ENCODE results near the gene PRRX1.

Gene PRRX1

DNA sequence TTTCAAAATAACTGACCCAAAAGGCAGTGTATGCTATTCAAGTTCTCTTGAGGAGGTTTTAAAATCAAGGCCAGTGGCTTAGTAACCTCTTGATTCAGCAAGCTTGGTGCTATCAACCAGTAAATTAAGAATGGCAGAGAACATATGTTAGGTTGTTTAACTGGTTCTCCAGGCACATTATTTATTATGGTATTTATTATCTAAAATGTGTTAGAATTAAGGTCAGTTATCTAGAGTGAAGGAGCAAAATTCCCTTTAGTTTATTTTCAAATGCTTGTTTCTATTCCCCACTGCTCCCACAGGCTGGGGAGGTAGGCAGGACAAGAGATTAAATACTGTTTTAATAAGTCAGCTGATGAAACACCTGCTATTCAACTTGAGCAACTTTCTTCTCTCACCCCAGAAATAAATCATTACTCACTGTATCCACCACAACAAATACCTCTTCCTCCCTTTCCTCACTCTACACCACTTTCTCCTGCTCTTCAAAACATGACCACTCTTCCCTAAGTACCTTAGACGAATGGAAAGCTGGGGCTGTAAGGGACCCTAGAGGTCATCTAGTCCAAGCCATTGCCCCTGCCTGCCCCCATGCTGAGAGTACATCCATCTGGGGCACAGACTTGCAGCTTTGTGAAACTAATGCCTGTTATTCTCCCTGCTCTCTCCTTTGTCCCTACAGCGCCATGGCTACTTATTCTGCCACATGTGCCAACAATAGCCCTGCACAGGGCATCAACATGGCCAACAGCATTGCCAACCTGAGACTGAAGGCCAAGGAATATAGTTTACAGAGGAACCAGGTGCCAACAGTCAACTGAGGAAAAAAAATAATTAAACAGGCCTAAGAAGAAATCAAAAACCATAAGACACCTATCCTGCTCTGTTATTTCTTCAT is 71.7 kb downstream of the PRRX1 start:
- POLR2A ChIA-PET: no interaction called here
- CTCF ChIA-PET: interaction anchor here (1.2 kb wide), 1 partner anchor 10 kb away, joined by 3 read pairs; no protein-coding TSS in a partner anchor
- no peak for DNase-seq (ENCODE audit: extremely low spot score)
- TF ChIP-seq, protein P1, sequence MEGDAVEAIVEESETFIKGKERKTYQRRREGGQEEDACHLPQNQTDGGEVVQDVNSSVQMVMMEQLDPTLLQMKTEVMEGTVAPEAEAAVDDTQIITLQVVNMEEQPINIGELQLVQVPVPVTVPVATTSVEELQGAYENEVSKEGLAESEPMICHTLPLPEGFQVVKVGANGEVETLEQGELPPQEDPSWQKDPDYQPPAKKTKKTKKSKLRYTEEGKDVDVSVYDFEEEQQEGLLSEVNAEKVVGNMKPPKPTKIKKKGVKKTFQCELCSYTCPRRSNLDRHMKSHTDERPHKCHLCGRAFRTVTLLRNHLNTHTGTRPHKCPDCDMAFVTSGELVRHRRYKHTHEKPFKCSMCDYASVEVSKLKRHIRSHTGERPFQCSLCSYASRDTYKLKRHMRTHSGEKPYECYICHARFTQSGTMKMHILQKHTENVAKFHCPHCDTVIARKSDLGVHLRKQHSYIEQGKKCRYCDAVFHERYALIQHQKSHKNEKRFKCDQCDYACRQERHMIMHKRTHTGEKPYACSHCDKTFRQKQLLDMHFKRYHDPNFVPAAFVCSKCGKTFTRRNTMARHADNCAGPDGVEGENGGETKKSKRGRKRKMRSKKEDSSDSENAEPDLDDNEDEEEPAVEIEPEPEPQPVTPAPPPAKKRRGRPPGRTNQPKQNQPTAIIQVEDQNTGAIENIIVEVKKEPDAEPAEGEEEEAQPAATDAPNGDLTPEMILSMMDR (IDR thresholded peaks at IDR 0.05; ENCODE audit: control extremely low read depth, extremely low read depth, low read depth, missing control alignments): no peak

DNA sequence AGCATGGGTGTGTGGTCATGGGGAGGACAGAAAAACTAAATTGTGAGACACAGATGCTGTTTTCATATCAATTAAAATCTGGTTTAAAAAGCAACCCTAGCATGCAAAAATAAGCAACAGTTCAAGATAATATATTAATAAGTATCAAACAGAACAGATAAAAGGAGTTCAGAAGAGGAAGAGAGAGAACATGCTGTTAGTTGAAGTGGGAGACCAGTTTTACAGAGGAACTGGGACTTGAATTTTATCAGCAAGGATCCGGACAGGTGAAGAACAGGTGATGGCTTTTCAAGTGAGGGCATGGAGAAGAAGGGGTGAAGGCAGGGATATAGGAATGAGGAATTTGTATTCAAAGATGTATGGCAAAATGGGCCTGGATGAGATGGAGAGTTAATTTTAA is 75.9 kb downstream of the PRRX1 start:
- ChIA-PET CTCF (no interaction called here), POLR2A (no interaction called here)
- no peak for DNase-seq (ENCODE audit: extremely low spot score)
- TF ChIP-seq, protein P1 (IDR thresholded peaks at IDR 0.05; ENCODE audit: control extremely low read depth, extremely low read depth, low read depth, missing control alignments): no peak

- TF ChIP-seq, protein P1 (IDR thresholded peaks at IDR 0.05; ENCODE audit: control extremely low read depth, extremely low read depth, low read depth, missing control alignments): no peak
- ChIA-PET POLR2A (no interaction called here), CTCF (interaction anchor here (0.9 to 1.4 kb wide), 2 partner anchors 52 to 167 kb away, joined by 3 to 4 read pairs; no protein-coding TSS in a partner anchor)
- no peak for DNase-seq (ENCODE audit: extremely low spot score)
These were observed 77.7 kb downstream of the PRRX1 start for GRCh38 chr1:170741678-170742077.

GRCh38 chr1:170742600-170742999 is 78.7 kb downstream of the PRRX1 start:
- POLR2A ChIA-PET: no interaction called here
- DNase-seq (ENCODE audit: extremely low spot score): no peak
- TF ChIP-seq, protein P1 (IDR thresholded peaks at IDR 0.05; ENCODE audit: control extremely low read depth, extremely low read depth, low read depth, missing control alignments): no peak
- CTCF ChIA-PET: no interaction called here

GRCh38 chr1:170743083-170743482 is 79.2 kb downstream of the PRRX1 start:
- DNase-seq (ENCODE audit: extremely low spot score): no peak
- TF ChIP-seq, protein P1 (IDR thresholded peaks at IDR 0.05; ENCODE audit: control extremely low read depth, extremely low read depth, low read depth, missing control alignments): no peak
- CTCF ChIA-PET: no interaction called here
- POLR2A ChIA-PET: no interaction called here

DNA sequence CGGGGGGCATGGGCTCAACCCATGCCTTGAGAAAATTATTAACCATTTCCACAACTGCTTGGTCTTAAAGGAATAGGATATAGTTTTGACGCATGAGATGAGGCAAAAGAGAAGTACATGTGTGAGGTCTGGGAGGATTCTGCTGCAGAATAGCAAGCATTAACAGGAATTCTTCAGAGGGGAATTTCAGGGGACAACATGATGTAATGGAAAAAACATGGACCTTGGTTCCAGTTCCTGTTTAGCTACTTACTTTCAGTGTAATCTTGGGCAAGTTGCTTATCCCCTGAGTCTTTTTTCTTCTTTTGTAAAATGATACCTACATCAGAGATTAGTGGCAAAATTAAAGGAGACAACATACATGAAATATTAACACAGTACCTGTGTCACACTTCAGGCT is 85.6 kb downstream of the PRRX1 start:
- POLR2A ChIA-PET: no interaction called here
- CTCF ChIA-PET: no interaction called here
- DNase-seq (ENCODE audit: extremely low spot score): no peak
- TF ChIP-seq, protein P1 (IDR thresholded peaks at IDR 0.05; ENCODE audit: control extremely low read depth, extremely low read depth, low read depth, missing control alignments): no peak

Measured in GM10248 (cell line).